NCI-H2029 treated with DMSO at 0.1 percent for 48 hours (cell line): ENCODE measurements around the gene FAM90A26.
"Not testable (repeated sequence)": the region's sequence is repeated elsewhere in the genome, so short reads cannot be mapped to it uniquely, and the experiment has no call there.

Source experiments
- DNase-seq: peaks from one replicate; lab custom pipeline; 2025; lab: John Stamatoyannopoulos, UW

FAM90A26 gene

GRCh38 chr4:9169791-9170459, at the start of gene FAM90A26:
FAM90A26 (plus strand) TSS chr4:9170409; CDS start chr4:9173173, 2,764 bp downstream.
- not testable (repeated sequence) for DNase-seq

- DNase-seq, result not testable (repeated sequence)
Observed at GRCh38 chr4:9122711-9123110, 47.5 kb upstream of the FAM90A26 start.

GRCh38 chr4:9123572-9124007, 46.6 kb upstream of the FAM90A26 start:
- DNase-seq, result not testable (repeated sequence)

GRCh38 chr4:9125601-9126161, 44.5 kb upstream of the FAM90A26 start:
- not testable (repeated sequence) for DNase-seq

- DNase-seq, result not testable (repeated sequence)
Observed at GRCh38 chr4:9131420-9131819, 38.8 kb upstream of the FAM90A26 start.

GRCh38 chr4:9132849-9133248, 37.4 kb upstream of the FAM90A26 start:
- not testable (repeated sequence) for DNase-seq

- not testable (repeated sequence) for DNase-seq
Observed at GRCh38 chr4:9134011-9134410, 36.2 kb upstream of the FAM90A26 start.

GRCh38 chr4:9134556-9134955, 35.7 kb upstream of the FAM90A26 start:
- peak; percentile 55 for DNase-seq

GRCh38 chr4:9141050-9141449, 29.2 kb upstream of the FAM90A26 start:
- DNase-seq, result not testable (repeated sequence)

GRCh38 chr4:9142786-9143185, 27.4 kb upstream of the FAM90A26 start:
- DNase-seq, result not testable (repeated sequence)

- DNase-seq, result no peak
Observed at GRCh38 chr4:9143421-9144080, 26.7 kb upstream of the FAM90A26 start.

- DNase-seq, result no peak
Observed at GRCh38 chr4:9146967-9147366, 23.2 kb upstream of the FAM90A26 start.

GRCh38 chr4:9147368-9147767, 22.8 kb upstream of the FAM90A26 start:
- DNase-seq, result not testable (repeated sequence)

- DNase-seq, result not testable (repeated sequence)
Observed at GRCh38 chr4:9148611-9149409, 21.4 kb upstream of the FAM90A26 start.

- not testable (repeated sequence) for DNase-seq
Observed at GRCh38 chr4:9151809-9152179, 18.4 kb upstream of the FAM90A26 start.

GRCh38 chr4:9152180-9153007, 17.8 kb upstream of the FAM90A26 start:
- peak; percentile 43 for DNase-seq

- peak; percentile 80 for DNase-seq
Observed at GRCh38 chr4:9153008-9153570, 17.1 kb upstream of the FAM90A26 start.

GRCh38 chr4:9153571-9154157, 16.5 kb upstream of the FAM90A26 start:
- not testable (repeated sequence) for DNase-seq

GRCh38 chr4:9155101-9155886, 14.9 kb upstream of the FAM90A26 start:
- not testable (repeated sequence) for DNase-seq

GRCh38 chr4:9158392-9158791, 11.8 kb upstream of the FAM90A26 start:
- DNase-seq, result not testable (repeated sequence)
